ENCODE data around the gene PRSS21. TPM values are rescaled to one million over a fixed set of nuclear protein-coding genes. Genes with fewer than 3 reads are reported as not detected.

PRSS21 gene
- total RNA-seq, 2 experiments from 2014 or later = not detected

DNA sequence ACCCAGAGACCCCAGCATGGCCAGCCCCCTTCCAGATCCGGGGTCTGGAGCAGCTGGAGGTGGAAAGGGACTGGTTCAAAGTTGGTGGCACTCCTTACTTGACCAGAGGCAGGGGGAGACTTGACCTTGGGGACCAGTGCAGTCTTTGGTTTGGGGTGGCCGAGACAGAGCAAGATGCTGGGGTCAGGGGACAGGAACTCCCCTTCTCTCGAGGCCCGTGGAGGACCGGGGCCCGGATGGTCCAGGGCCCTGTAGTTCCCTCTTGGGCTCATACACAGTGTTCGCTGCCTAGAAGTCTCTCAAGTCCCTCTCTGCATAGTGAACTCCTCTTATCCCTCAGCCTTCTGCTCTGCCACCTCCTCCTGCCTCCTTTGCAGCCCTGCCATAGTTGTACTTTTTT is 29.1 kb upstream of the PRSS21 start:
- H3K9me3 Mint-ChIP-seq = no peaks in the 10 kb centered on the region
- Histone ChIP-seq H3K36me3 (ENCODE audit: insufficient read depth, low read length) (no peaks in the 10 kb centered on the region), H3K27me3 (ENCODE audit: control insufficient read depth in 1 of 2, insufficient read depth in 2 of 2, low read length in 2 of 2) (peaks cover 5 to 16% of the 10 kb centered on the region in 2 experiments), H3K9me3 (ENCODE audit: control insufficient read depth in 1 of 2, insufficient read depth in 1 of 2, low read length in 2 of 2) (no peaks in the 10 kb centered on the region), H3K27ac (ENCODE audit: low read depth in 1 of 2, low read length in 2 of 2) (no peak overlapping the region), H3K4me3 (ENCODE audit: low read length) (no peak overlapping the region), H3K4me1 (ENCODE audit: insufficient read depth, low read length) (peaks cover 24% of the 10 kb centered on the region)
- TF ChIP-seq, protein P1, sequence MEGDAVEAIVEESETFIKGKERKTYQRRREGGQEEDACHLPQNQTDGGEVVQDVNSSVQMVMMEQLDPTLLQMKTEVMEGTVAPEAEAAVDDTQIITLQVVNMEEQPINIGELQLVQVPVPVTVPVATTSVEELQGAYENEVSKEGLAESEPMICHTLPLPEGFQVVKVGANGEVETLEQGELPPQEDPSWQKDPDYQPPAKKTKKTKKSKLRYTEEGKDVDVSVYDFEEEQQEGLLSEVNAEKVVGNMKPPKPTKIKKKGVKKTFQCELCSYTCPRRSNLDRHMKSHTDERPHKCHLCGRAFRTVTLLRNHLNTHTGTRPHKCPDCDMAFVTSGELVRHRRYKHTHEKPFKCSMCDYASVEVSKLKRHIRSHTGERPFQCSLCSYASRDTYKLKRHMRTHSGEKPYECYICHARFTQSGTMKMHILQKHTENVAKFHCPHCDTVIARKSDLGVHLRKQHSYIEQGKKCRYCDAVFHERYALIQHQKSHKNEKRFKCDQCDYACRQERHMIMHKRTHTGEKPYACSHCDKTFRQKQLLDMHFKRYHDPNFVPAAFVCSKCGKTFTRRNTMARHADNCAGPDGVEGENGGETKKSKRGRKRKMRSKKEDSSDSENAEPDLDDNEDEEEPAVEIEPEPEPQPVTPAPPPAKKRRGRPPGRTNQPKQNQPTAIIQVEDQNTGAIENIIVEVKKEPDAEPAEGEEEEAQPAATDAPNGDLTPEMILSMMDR (IDR thresholded peaks at IDR 0.05) = no peak
- CTCF ChIA-PET = no interaction called here
- intact Hi-C loops (cut with DNase I, micrococcal nuclease) = no loop called here
- POLR2A ChIA-PET = interaction anchor here (1.8 kb wide), 1 partner anchor 10 kb away, joined by 7 read pairs; no protein-coding TSS in a partner anchor
- H3K4me1 Mint-ChIP-seq (ENCODE audit: low read depth) = peaks cover 4% of the 10 kb centered on the region
- ATAC-seq (ENCODE audit: poor library complexity) (no peak), DNase-seq (no peak)
- peak overlapping the region; percentile 25 for H3K4me3 Mint-ChIP-seq
- no peak overlapping the region for H3K27ac Mint-ChIP-seq
- no peaks in the 10 kb centered on the region for H3K36me3 Mint-ChIP-seq (ENCODE audit: low read depth)
- peaks cover 33% of the 10 kb centered on the region for H3K27me3 Mint-ChIP-seq

DNA sequence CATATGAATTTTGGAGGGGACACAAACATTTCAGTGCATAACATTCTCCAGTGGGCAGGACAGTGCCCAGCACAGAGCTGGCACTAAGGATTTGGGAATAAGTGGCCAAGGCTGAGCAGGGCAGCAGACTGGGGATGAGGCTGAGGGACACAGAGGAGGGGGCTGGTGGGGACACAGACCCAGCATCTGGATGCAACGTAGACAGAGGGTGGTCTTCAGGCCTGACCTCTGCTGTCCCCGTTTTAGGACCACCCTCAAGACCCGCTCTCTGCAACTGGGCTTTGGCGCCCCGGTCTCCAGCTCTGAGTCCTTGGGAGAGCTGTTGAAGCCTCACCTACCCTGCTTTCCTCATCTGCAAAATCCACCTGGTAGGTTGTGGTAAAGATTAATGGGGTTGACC is 26.4 kb upstream of the PRSS21 start:
- Mint-ChIP-seq H3K27me3 (peaks cover 48% of the 10 kb centered on the region), H3K27ac (no peak overlapping the region), H3K4me3 (no peak overlapping the region), H3K9me3 (no peaks in the 10 kb centered on the region), H3K4me1 (ENCODE audit: low read depth) (no peaks in the 10 kb centered on the region), H3K36me3 (ENCODE audit: low read depth) (no peaks in the 10 kb centered on the region)
- Histone ChIP-seq H3K27ac (ENCODE audit: low read depth in 1 of 2, low read length in 2 of 2) (no peak overlapping the region), H3K4me1 (ENCODE audit: insufficient read depth, low read length) (peaks cover 14% of the 10 kb centered on the region), H3K27me3 (ENCODE audit: control insufficient read depth in 1 of 2, insufficient read depth in 2 of 2, low read length in 2 of 2) (peaks cover 5 to 16% of the 10 kb centered on the region in 2 experiments), H3K9me3 (ENCODE audit: control insufficient read depth in 1 of 2, insufficient read depth in 1 of 2, low read length in 2 of 2) (no peaks in the 10 kb centered on the region), H3K36me3 (ENCODE audit: insufficient read depth, low read length) (no peaks in the 10 kb centered on the region), H3K4me3 (ENCODE audit: low read length) (no peak overlapping the region)
- no peak for ATAC-seq (ENCODE audit: poor library complexity)
- CTCF ChIA-PET = no interaction called here
- TF ChIP-seq, protein P1 (IDR thresholded peaks at IDR 0.05) = no peak
- intact Hi-C loops (cut with DNase I, micrococcal nuclease) = no loop called here
- POLR2A ChIA-PET = no interaction called here
- no peak for DNase-seq

DNA sequence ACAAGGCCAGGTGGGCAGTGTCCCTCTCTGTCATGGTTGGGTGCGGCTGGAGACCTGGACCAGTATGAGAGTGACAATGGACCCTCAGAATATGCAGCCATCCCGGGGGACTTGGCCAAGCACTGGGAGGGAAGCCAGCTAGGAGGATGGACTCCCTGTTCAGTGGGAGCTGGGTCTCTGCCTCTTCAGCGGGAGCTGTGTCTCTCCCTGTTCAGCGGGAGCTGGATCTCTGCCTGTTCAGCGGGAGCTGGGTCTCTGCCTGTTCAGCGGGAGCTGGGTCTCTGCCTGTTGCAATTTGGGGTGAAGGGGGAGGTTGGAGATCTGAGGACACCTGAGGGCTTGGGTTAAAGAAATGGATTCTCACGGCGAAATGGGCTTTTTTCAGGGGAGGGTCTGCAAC is 25.9 kb upstream of the PRSS21 start:
- H3K27ac ChIP-seq (ENCODE audit: low read depth in 1 of 2, low read length in 2 of 2) = no peak overlapping the region
- TF ChIP-seq, protein P1 (IDR thresholded peaks at IDR 0.05) = no peak
- no peaks in the 10 kb centered on the region for H3K36me3 Mint-ChIP-seq (ENCODE audit: low read depth)
- intact Hi-C loops (cut with DNase I, micrococcal nuclease) = no loop called here
- DNase-seq (no peak), ATAC-seq (ENCODE audit: poor library complexity) (no peak)
- H3K27me3 Mint-ChIP-seq = peaks cover 47% of the 10 kb centered on the region
- peaks cover 8% of the 10 kb centered on the region for H3K4me1 ChIP-seq (ENCODE audit: insufficient read depth, low read length)
- ChIA-PET CTCF (no interaction called here), POLR2A (interaction anchor here (0.6 kb wide), 1 partner anchor 9 kb away, joined by 3 read pairs; no protein-coding TSS in a partner anchor)
- H3K4me1 Mint-ChIP-seq (ENCODE audit: low read depth) = no peaks in the 10 kb centered on the region
- H3K9me3 Mint-ChIP-seq = no peaks in the 10 kb centered on the region
- H3K9me3 ChIP-seq (ENCODE audit: control insufficient read depth in 1 of 2, insufficient read depth in 1 of 2, low read length in 2 of 2) = no peaks in the 10 kb centered on the region
- no peak overlapping the region for H3K27ac Mint-ChIP-seq
- no peak overlapping the region for H3K4me3 ChIP-seq (ENCODE audit: low read length)
- H3K36me3 ChIP-seq (ENCODE audit: insufficient read depth, low read length) = no peaks in the 10 kb centered on the region
- H3K27me3 ChIP-seq (ENCODE audit: control insufficient read depth in 1 of 2, insufficient read depth in 2 of 2, low read length in 2 of 2) = peaks cover 5 to 16% of the 10 kb centered on the region in 2 experiments
- no peak overlapping the region for H3K4me3 Mint-ChIP-seq
